ENCODE results near the gene AXL.

DNA sequence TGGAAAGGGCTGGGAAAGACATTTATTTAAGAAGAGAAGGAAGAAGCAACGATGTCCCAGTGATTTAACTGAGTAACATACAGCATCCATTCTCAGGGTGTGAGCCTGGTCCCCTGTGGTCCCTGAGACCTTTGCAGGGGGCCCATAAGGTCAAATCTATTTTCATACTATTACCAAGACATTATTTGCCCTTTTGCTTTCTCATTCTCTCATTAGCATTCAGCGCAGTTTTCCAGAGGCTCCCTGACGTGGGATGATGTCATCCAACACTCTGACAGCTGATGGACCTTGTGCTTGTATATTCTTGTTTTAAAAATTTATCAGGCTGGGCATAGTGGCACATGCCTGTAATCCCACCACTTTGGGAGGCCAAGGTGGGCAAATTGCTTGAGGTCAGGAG, 26.8 kb downstream of the AXL start:
- TF ChIP-seq, protein P1, sequence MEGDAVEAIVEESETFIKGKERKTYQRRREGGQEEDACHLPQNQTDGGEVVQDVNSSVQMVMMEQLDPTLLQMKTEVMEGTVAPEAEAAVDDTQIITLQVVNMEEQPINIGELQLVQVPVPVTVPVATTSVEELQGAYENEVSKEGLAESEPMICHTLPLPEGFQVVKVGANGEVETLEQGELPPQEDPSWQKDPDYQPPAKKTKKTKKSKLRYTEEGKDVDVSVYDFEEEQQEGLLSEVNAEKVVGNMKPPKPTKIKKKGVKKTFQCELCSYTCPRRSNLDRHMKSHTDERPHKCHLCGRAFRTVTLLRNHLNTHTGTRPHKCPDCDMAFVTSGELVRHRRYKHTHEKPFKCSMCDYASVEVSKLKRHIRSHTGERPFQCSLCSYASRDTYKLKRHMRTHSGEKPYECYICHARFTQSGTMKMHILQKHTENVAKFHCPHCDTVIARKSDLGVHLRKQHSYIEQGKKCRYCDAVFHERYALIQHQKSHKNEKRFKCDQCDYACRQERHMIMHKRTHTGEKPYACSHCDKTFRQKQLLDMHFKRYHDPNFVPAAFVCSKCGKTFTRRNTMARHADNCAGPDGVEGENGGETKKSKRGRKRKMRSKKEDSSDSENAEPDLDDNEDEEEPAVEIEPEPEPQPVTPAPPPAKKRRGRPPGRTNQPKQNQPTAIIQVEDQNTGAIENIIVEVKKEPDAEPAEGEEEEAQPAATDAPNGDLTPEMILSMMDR (IDR thresholded peaks at IDR 0.05; ENCODE audit: low read depth, low read length, poor library complexity, severe bottlenecking) = no peak
- no peak for TF ChIP-seq EZH2phosphoT487 (IDR thresholded peaks at IDR 0.05; ENCODE audit: borderline replicate concordance, low read length)

All from DOHH2 (cell line).